CD4-positive, alpha-beta T cell treated with Interferon alpha-2 for 1 hour (primary cell): Measurements from ENCODE around the gene NUP210.

Experiments
- DNase-seq, 2 donors: peaks; one replicate each; pipeline ENCODE4 v3.0.0-alpha.2; 2020 to 2022

Gene NUP210

GRCh38 chr3:13269711-13270378 lies 150.3 kb downstream of the NUP210 start:
- DNase-seq, result no peak

- DNase-seq, result no peak
Observed at GRCh38 chr3:13268961-13269441, 151.1 kb downstream of the NUP210 start.

GRCh38 chr3:13268120-13268519 lies 152.0 kb downstream of the NUP210 start:
- no peak for DNase-seq

GRCh38 chr3:13266651-13267362 lies 153.3 kb downstream of the NUP210 start:
- no peak for DNase-seq
